ENCODE results near the gene PYGM. TPM values are rescaled to one million over a fixed set of nuclear protein-coding genes. Genes with fewer than 3 reads are reported as not detected.

Gene PYGM
- total RNA-seq, 1 donor from 2014 or later, result 4.8 TPM

- ChIA-PET CTCF (interaction anchor here (0.7 to 5.1 kb wide), 4 partner anchors 10 to 115 kb away, joined by 3 to 29 read pairs (median 5); no protein-coding TSS in a partner anchor), POLR2A (interaction anchor here (0.9 to 7.1 kb wide), 12 partner anchors 11 to 329 kb away, joined by 3 to 86 read pairs (median 6); partner anchors contain the start of genes RASGRP2, SF1 and TM7SF2)
- ATAC-seq (ENCODE audit: low read depth) (peak; percentile 80), DNase-seq (peak; percentile 91)
- Mint-ChIP-seq H3K36me3 (ENCODE audit: low read depth) (peaks cover 43% of the 10 kb centered on the region), H3K4me1 (peaks cover 52% of the 10 kb centered on the region), H3K4me3 (peak within 1 kb of the TSS; percentile 87), H3K27me3 (no peaks in the 10 kb centered on the region), H3K27ac (peak within 1 kb of the TSS; percentile 91), H3K9me3 (no peaks in the 10 kb centered on the region)
- intact Hi-C loops (cut with micrococcal nuclease), result loop anchor here (1.0 to 5.0 kb wide), 4 partner anchors 47 to 209 kb away; partner anchors contain the start of gene ARL2
- no peak for TF ChIP-seq CTCF (IDR thresholded peaks at IDR 0.05)
Measured at GRCh38 chr11:64803158-64803845, 43.5 kb upstream of the PYGM start, which contains the start of gene MAP4K2. Gene MAP4K2 (minus strand): TSS chr11:64803214. CDS start chr11:64803149, 65 bp downstream.

- no peaks in the 10 kb centered on the region for H3K27me3 Mint-ChIP-seq
- peak overlapping the region; percentile 83 for H3K4me3 Mint-ChIP-seq
- DNase-seq (peak; percentile 52), ATAC-seq (ENCODE audit: low read depth) (peak; percentile 17)
- no peak for TF ChIP-seq CTCF (IDR thresholded peaks at IDR 0.05)
- POLR2A ChIA-PET, result interaction anchor here (0.8 to 7.1 kb wide), 18 partner anchors 8 to 331 kb away, joined by 3 to 86 read pairs (median 6); partner anchors contain the start of genes EHD1, MEN1, RASGRP2 and SF1
- intact Hi-C loops (cut with micrococcal nuclease), result loop anchor here (1.0 to 5.0 kb wide), 6 partner anchors 8 to 210 kb away; partner anchors contain the start of genes ARL2, MEN1 and SF1
- H3K27ac Mint-ChIP-seq, result peak overlapping the region; percentile 91
- H3K9me3 Mint-ChIP-seq, result no peaks in the 10 kb centered on the region
- CTCF ChIA-PET, result interaction anchor here (0.7 to 5.1 kb wide), 4 partner anchors 9 to 114 kb away, joined by 3 to 29 read pairs (median 5); no protein-coding TSS in a partner anchor
- peaks cover 39% of the 10 kb centered on the region for H3K36me3 Mint-ChIP-seq (ENCODE audit: low read depth)
- H3K4me1 Mint-ChIP-seq, result peaks cover 49% of the 10 kb centered on the region
Measured at GRCh38 chr11:64802370-64803157, 42.8 kb upstream of the PYGM start.

- DNase-seq (peak; percentile 23), ATAC-seq (ENCODE audit: low read depth) (no peak)
- CTCF ChIA-PET, result interaction anchor here (0.6 to 5.1 kb wide), 4 partner anchors 15 to 57 kb away, joined by 3 to 29 read pairs (median 3); partner anchors contain the start of gene CDC42BPG
- peak overlapping the region; percentile 83 for H3K4me3 Mint-ChIP-seq
- peaks cover 34% of the 10 kb centered on the region for H3K36me3 Mint-ChIP-seq (ENCODE audit: low read depth)
- intact Hi-C loops (cut with micrococcal nuclease), result loop anchor here (1.0 to 5.0 kb wide), 5 partner anchors 9 to 211 kb away; partner anchors contain the start of genes ARL2, MEN1 and SF1
- H3K27me3 Mint-ChIP-seq, result no peaks in the 10 kb centered on the region
- no peaks in the 10 kb centered on the region for H3K9me3 Mint-ChIP-seq
- peaks cover 49% of the 10 kb centered on the region for H3K4me1 Mint-ChIP-seq
- H3K27ac Mint-ChIP-seq, result peak overlapping the region; percentile 91
- POLR2A ChIA-PET, result interaction anchor here (0.8 to 7.1 kb wide), 17 partner anchors 7 to 332 kb away, joined by 4 to 86 read pairs (median 6); partner anchors contain the start of genes EHD1, MEN1, RASGRP2 and SF1
- TF ChIP-seq CTCF (IDR thresholded peaks at IDR 0.05), result no peak
Measured at GRCh38 chr11:64801561-64802369, 42.0 kb upstream of the PYGM start.

- POLR2A ChIA-PET, result interaction anchor here (1.5 to 7.1 kb wide), 8 partner anchors 10 to 113 kb away, joined by 4 to 86 read pairs (median 28); partner anchors contain the start of genes MEN1, RASGRP2 and SF1
- no peak for ATAC-seq (ENCODE audit: low read depth)
- Mint-ChIP-seq H3K4me3 (peak overlapping the region; percentile 83), H3K27ac (peak overlapping the region; percentile 91), H3K36me3 (ENCODE audit: low read depth) (peaks cover 35% of the 10 kb centered on the region), H3K9me3 (no peaks in the 10 kb centered on the region), H3K27me3 (no peaks in the 10 kb centered on the region), H3K4me1 (peaks cover 52% of the 10 kb centered on the region)
- CTCF ChIA-PET, result interaction anchor here (0.6 to 5.1 kb wide), 4 partner anchors 14 to 57 kb away, joined by 3 to 29 read pairs (median 3); partner anchors contain the start of gene CDC42BPG
- TF ChIP-seq CTCF (IDR thresholded peaks at IDR 0.05), result no peak
- intact Hi-C loops (cut with micrococcal nuclease), result loop anchor here (5.0 kb wide), 1 partner anchor 211 kb away; the partner anchor contains the start of gene ARL2
- DNase-seq, result no peak
Measured at GRCh38 chr11:64801158-64801464, 41.3 kb upstream of the PYGM start.

Data from activated B cell treated with CpG ODN at 0.5 μM for 24 hours (primary cell).